Stimulated activated CD8-positive, alpha-beta memory T cell treated with anti-CD3 and anti-CD28 coated beads, Interleukin-12 subunit alpha, Interleukin-12 subunit beta, amount 100 ng/mL, for 24 hours (primary cell): ENCODE measurements around the gene CPA1.

Experiments used
- DNase-seq: peaks from one replicate; pipeline ENCODE4 v3.0.0-alpha.2; 2020; ENCODE audit errors: extremely low read depth

CPA1 gene

DNA sequence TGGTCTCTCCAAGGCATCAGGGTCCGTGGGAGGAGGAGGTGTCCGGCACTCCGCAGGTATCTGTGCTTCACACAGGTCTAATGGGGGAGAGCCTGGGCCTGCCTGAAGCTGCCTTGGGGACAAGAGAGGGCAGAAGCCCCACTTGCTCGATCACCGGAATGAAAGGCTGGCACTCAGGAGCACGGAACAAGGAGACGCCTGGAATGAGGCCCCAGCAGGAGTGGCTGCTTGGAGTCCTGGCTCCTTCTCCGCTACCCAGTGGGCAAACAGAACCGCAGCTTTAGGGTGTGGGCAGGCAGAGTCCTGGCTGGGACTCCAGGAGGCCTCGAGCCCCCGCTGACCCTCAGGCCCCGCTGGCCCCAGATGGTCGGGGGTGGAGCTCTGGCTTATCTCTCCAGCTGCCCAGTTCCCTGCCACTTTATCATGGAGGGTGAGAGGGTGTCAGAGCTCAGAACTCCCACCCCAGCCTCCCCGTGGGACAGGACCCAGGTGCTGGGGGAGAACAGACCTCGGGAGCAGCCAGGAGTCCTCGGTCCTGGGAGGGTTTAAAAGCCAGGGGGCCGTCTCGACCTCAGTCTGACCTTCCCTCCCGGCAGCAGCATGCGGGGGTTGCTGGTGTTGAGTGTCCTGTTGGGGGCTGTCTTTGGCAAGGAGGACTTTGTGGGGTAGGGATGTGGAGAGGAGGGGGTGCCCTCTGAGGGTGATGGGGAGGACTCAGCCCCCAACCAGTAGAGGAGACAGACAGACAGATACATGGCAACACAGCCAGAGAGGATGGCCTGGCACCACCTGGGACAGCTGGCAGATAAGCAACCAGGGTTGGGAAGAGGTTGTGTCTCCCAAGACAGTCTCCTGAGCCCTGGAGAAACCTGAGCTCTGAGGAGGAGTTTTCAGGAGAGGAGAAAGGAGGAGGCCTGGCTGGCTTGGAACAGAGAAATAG lies at the start of gene CPA1:
CPA1 (plus strand) TSS at position 574 of the 940 bp plus-strand sequence; CDS start at position 601, 27 bp downstream.
- no peak for DNase-seq

DNA sequence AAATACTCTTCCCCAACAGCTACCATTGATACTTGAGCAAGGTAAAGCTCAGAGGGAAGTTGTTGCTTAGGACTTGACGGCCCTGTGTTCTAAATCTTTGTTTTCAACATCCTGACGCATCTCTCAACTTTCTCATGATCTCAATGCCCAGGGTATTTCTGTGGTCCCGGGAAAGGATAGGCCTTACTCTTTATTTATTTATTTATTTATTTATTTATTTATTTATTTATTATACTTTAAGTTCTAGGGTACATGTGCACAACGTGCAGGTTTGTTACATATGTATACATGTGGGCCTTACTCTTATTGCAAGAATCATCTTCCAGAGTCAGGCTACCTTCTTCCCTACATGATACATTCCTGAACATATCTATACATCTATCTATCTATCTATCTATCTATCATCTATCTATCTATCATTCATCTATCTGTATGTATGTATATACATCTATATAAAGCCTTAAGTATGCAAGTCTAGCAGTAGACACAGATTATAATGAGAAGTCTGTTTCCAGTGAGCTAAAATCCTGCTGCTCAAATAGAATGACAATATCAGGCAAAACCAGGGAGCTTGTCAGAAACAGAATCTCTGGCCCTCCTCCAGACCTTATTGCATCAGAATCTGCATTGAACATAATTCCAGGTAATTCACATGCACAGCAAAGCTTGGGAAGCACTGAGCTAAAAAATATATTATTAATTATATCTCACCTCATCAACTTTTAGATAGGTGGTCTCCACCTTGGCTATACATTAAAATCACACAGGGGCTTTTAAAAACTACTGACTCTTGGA lies 47.8 kb upstream of the CPA1 start:
- DNase-seq, result no peak

DNA sequence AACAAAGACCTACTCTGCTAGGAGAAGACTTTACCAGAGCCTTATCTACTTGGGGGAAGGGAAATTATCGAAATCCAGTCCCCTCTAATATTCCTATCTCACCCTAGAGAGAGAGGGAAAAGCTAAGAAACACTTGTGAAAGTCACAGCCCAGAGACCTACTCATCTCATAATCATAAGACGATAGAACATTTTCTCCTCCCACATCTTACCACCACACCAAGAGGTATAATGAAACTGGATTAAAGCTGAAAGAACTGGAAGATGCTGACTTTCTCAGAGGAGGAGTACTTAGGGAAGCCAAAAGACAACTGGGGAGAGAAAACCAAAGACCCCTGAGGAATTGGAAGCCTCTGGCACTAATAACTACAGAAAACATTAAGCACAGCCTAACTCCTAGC lies 46.5 kb upstream of the CPA1 start:
- no peak for DNase-seq

DNA sequence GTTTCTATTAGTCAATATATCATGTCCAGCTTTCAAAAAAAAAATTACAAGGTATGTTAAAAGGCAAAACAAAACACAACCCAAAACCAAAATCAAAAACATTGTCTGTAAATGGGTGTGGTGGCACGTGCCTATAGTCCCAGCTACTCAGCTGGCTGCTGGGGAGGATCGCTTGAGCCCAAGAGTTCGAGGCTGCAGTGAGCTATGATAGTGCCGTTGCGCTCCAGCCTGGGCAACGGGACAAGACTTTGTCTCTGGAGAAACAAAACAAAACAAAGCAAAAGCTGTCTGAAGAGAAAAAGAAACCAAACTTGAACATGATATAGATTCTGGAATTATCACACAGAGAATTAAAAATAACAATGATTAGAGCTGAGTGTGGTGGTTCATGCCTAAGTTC lies 46.0 kb upstream of the CPA1 start:
- no peak for DNase-seq

DNA sequence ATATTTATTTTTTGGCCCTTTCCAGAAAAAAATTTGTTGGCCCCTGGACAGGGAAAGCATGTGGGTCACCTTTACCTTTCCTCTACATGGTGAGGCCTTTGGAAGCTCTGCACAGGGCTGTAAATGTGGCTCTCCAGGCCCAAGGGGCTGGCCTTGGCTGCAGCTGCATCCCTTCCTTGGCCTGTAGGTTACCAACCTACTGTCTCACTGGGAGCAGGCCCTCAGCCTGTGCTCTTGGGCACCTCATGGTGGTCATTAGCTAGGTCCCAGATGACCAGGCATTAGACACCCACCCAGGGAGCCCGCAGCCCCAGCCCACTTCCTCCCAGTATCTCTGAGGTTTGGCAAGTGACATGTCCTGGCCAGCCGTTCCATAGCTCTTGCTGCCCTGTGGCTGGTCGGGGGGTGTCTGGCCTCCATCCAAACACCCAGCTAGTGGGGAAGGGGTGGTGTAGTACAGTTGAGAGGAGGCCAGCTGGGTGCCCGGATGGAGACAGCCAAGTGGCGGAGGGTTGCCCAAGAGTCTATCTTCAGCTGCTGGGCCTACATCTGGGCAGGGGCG lies 42.8 kb upstream of the CPA1 start:
- no peak for DNase-seq

DNA sequence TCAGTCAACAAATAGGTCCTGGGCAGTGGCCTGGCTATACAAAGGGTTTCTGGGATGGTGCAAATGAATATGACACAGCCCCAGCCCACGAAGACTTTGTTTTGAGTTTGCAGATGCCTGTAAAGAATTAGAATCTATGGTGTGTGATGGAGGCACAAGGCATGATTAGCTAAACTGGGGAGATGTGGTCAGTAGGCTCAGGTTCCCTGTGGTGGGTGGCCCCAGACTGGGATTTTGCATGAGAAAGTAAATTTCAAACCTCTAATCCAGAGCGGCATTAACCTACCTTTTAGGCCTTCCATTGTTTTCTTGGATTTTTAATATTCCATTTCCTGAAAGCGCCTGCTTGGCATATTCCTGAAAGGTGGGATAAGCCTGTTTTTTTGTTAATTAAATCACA lies 42.1 kb upstream of the CPA1 start:
- DNase-seq, result no peak

DNA sequence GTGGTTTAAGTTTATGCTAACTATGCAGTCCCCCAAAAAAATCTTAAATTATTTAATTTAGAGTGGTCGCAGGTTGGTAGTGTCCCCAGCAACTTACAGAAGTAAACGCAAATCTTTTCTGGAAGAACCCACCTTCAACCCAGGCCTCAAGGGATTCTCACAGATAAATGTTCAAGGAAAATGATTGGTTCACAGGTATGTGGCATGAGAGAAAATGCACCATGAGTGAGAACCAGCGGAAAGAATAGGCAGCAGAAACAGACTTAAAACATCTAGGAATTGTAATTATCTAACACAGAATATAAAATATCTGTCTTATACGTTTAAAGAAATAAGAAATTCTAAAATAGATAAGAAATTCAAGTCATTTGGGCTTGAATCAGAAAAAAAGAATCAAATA lies 38.4 kb upstream of the CPA1 start:
- no peak for DNase-seq

DNA sequence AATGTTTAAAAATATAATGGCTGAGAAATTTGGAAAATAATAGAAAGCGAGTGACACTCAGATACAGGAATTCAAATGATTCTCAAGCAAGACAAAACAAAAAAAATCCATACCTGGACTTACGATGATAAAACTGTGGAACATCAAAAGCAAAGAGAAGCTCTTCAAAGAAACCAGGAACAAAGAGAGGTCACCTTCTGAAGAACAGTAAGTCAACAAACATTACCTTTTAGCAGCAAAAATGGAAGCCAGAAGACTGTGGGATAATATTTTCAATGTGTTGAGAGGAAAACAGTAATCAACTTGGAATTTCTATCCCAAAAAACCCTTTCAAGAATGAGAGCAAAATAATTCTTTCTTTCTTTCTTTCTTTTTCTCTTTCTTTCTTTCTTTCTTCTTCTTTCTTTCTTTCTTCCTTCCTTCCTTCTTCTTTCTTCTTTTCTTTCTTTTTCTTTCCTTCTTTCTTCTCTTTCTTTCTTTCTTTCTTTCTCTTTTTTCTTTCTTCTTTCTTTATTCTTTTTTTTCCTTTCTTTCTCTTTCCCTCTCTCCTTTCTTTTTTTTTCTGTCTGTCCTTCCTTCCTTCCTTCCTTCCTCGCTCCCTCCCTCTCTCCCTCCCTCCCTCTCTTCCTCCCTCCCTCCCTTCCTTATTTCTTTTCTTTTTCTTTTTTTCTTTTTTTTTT lies 37.5 kb upstream of the CPA1 start:
- DNase-seq, result no peak

DNA sequence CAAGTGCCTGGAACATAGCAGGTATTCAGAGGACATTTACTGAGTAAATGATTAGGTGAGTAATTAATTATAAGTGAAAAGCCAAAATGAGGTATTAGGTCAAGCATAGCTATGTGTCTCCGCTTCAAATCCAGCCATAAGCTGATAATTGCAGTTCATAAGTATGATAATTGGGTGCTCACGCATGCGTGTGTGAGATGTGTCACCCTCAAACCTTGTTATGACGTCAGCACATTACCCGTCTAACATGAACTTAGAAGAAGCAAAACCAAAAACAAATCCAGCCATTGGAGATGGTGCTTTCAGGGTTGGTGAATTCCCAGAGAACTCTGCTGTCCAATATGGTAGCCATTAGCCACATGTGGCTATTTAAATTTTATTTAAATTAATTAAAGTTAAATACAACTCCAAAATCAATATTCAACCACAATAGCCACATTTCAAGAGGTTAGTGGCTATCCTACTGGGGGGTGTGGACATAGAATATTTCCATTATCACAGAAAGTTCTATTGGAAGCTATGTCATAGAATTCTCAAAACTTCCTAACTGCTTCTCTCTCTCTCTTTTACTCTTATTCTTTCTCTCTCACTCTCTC lies 35.9 kb upstream of the CPA1 start, which contains the start of gene CPA5:
CPA5 (plus strand) TSS at position 546 of the 596 bp plus-strand sequence. CDS start 1,670 bp downstream, outside the sequence.
- DNase-seq, result no peak

DNA sequence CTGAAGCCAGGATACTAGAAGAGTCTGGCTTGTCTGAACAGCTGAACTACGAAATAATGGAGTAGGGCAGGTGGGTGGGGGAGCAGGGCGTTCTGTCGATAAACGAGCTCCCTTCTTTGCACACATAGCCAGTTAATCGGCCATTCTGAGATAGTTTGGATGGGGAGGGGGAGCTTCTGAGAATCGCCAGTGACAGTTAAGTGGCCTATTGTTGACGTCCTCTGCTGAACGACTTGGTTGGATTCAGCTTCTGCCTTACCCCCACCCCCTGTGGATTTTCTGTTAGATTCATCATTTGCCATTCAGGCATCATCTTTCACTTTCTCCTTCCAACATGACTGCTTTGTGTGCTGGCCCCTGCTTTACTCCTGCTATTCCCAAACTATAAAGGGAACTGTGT lies 35.2 kb upstream of the CPA1 start:
- no peak for DNase-seq

DNA sequence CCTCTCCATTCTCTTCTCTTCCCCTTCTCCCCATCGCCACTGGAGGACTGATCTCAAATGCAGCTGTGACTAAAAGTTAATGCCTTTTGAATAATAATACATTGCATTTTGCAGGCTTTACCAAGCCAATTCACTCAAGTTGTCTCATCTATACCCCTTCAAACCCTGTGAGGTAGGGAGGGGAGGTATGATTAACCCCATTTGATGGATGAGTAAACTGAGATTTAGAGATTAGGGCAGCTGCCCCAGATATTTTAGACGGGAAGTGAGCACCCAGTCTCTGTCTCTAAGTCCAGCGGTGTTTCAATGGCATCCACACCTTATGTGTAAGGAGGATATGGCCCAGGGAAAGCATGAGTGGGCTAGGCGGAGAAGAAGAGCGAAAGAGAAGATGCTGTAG lies 34.6 kb upstream of the CPA1 start:
- DNase-seq, result no peak

DNA sequence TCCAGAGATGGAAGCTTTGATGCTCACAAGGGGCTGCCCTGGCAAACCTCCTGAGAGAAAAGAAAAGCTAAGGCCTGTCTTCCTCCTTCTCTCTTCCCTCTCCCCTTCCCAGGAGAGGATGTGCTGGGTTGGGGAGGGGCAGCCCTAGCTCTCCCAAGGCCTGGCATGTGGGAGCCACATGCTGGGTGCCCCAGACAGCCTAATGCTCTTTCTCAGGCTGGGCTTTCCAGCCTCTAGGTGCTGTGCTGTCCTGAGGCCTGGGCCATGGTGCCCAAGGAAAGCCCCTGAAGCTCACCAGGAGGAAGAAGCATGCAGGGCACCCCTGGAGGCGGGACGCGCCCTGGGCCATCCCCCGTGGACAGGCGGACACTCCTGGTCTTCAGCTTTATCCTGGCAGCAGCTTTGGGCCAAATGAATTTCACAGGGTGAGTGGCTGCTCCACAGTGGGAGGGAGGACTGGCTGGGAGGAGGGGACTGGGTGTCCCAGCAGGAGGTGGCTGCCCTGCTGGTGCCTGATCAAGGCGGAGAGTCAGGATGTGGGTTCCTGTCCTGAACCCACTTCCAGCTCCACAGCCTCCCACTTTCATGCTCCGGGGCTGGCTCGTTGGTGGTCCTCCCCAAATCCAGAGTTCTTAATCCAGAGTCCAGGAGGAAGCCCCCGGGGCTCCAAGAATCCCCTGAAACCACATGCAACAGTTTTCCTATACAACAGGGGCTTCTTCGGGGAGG lies 34.0 kb upstream of the CPA1 start:
- DNase-seq, result no peak

DNA sequence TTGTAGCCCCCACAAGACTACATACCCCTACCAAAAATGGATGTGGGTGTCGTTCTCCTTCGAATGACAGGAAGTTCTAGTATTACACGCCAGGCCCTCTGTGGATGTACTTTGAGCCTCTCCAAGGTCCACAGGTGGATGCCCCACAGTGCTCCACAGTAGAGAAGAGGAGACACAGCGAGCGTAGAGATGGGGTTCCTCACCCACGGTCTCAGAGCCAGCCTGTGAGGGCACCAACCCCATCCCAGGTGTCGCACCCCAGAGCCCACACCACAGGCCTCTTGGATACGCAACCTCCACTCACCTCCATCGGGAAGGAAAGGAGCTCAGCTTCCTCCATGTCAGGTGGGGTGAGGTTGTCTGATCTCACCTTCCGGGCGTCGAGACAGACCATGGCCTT lies 33.4 kb upstream of the CPA1 start:
- no peak for DNase-seq

DNA sequence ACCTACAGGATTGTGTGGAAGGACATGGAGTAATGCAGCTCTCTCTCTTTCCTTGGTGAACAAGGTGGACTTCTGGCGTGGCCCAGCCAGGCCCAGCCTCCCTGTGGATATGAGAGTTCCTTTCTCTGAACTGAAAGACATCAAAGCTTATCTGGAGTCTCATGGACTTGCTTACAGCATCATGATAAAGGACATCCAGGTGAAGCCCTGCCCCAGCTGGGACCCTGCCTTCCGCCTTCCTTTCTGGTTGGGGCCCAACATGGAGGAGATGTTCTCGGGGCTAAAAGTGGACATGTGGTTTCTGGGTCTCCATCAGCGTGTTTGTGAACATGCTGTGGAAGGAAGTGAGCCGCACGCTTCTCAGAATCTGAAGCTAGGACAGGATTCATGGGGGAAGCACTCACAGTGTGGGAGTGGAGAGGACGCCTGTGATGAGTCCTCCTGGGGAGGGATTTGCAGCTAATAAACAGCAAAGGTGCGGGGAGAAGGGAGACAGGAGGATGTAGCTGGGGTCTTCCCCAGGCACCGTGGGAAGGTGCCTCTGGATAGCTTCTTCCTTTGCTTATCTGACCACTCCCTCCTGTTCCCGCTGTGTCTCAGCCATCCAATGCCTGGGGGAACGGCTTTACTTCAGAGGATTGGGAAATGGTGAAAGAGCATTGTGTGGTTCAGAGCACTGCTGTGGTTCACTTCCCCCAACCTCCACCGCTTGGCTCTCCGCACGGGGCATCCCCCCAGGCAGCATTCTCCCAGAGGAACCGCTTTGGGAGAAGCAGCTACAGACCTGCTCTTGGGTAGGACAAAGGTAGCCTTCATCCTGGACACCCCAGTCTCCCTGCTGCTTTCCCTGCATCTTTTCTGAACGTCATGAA lies 30.1 kb upstream of the CPA1 start:
- DNase-seq, result no peak

DNA sequence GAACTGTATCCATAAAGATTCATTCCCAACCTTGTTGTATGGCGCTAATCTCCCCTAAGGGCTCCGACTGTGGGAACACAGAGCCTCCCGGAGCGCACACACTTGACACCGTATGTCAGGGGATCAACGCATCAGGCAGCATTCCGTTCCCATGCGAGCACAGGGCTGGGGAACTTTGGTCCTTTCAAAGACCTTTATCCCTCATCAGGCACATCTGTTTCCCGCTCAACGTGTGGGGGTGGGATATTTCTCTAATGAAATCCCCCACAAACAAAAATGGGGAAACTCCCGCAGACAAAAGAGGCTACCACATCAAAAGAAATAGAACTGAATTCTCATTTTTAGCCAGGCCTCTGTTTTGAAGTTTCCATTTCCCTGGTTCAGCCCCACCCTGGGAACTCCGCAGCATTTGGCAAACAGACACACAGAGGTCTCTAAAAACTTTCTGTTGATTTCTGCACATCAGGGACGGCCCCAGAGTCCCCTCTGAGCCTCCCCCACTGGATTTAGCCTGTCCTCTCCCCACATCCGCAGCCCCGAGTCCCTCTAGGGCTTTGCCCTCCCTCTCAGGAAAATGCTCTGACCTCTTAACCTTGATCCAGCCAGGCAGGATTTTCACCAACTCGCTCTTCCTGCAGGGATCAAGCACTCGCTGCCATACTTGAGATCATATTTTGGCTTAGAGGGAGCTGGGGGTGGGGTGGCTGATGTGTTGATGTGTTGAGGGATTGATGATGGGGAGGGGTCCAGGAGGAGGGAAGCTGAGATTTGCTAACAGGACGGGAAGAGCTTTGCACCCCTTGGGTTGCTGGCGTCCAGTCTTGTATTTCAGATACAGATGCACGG lies 29.1 kb upstream of the CPA1 start:
- no peak for DNase-seq

DNA sequence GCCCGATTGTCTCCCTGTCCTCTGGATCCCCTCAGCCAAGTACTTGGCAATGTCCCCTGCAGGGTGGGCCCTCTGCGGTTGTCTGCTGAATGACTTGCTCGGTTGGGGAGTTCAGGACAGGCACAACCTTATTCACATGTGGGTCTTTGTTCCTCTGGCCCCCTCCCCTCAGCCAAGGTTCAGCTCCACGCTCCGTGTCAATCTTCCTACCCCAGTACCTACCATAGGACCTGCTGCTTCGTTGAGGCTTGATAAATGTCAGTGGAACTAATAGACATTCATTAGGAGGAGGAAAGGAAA lies 28.6 kb upstream of the CPA1 start:
- DNase-seq, result no peak

DNA sequence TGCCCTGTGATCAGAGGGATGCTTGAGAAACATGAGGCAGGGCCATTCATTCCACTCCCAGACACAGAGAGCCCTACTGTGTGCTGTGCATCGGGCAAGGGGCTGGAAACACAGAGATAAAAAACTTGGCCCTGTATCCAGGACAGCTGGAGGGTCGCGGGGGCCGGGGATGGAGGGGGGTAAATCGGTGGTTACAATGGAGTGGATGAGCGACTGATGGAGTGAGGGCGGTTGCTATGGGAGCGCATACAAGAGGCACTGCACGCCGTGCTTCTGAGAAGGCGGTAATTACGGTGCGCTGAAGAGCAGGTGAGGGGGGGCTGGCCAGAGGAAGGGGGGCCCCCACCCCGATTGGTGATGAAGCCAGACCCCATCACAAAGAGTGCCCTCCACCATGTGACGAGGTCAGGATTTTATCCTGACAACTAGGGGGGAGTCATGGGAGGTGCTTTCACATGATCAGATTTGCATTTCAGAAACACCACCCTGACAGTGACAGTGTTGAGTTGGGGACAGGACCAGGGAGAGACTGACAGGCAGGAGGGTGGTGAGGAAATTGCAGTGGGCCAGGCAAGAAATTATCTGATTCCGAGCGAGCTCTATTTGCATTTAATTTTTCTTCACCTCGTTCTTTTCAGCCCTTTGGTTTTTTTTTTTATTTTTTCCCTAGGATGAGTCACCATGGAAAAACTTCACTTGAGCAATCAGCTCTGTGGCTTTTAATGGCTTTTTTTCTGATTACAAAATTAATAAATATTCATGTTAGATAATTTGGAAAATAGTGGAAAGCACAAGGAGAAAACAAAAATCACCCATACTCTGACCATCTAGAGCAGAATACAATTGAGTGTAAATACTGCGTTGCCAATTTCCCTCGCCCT lies 27.9 kb upstream of the CPA1 start:
- DNase-seq, result no peak

DNA sequence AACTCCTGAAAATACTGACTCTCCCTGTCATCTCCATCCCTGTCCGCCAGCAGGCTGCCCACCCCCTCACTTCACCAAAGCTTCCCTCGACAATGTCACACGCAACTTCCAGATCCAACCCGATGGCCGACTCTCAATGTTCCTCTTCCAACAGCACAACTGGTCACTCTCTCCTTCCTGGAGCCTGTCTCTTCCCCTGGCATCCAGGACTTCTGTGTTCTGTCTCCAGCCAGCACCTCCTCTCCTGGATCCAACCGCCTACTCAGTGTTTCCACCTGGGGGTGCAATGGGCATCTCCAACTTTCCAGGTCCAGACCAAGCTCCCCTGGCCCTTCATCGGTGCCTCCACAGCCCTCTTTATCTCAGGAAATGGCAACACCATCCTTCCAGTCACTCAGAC lies 27.1 kb upstream of the CPA1 start:
- no peak for DNase-seq
